NK-92 (cell line): ENCODE data around the gene RSRC1.
"Not testable (repeated sequence)": the region's sequence is repeated elsewhere in the genome, so short reads cannot be mapped to it uniquely, and the experiment has no call there.

Experiments
- DNase-seq: peaks from one replicate; lab custom pipeline; 2025; ENCODE audit not compliant: unreplicated experiment; lab: John Stamatoyannopoulos, UW

RSRC1 gene

DNA sequence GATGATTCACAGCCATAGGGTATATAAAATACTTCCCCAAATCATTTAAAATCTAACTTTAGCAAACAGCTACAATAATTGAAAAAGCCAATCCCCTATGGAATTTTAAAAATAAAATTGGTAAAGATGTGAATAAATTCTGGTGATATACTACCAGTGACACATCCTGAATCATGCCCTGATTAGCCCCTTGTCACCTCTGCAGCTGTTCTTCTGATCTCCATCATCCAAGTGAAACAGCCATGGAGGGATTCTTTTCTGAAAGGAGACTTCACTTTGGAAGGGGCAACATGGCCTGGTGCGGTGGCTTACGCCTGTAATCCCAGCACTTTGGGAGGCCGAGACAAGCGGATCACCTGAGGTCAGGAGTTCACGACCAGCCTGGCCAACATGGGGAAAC is 345.5 kb downstream of the RSRC1 start:
- no peak for DNase-seq

- no peak for DNase-seq
Measured at GRCh38 chr3:158456114-158456513, 346.2 kb downstream of the RSRC1 start.

GRCh38 chr3:158458464-158458863 is 348.6 kb downstream of the RSRC1 start:
- DNase-seq = no peak

GRCh38 chr3:158460926-158461325 is 351.0 kb downstream of the RSRC1 start:
- DNase-seq = no peak

DNA sequence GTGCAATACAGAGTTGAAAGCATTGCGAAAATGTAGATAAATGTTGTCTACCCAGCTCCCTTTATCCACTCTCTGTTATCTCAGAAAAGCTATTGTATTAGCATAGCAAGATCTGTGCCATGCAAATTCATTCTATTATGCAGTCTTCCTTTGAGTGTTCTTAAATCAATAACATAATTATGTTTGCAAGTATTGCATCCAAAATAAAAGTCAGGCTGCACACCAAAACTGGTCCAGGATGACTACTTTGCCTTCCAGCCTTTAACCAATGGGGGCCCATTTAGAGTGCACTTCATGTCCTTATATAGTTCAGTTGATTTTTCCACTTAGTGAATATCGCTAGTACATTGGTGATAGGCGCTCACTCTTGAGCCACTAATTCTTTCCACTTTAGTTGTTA is 353.7 kb downstream of the RSRC1 start:
- DNase-seq = no peak

GRCh38 chr3:158465074-158465473 is 355.2 kb downstream of the RSRC1 start:
- no peak for DNase-seq

DNA sequence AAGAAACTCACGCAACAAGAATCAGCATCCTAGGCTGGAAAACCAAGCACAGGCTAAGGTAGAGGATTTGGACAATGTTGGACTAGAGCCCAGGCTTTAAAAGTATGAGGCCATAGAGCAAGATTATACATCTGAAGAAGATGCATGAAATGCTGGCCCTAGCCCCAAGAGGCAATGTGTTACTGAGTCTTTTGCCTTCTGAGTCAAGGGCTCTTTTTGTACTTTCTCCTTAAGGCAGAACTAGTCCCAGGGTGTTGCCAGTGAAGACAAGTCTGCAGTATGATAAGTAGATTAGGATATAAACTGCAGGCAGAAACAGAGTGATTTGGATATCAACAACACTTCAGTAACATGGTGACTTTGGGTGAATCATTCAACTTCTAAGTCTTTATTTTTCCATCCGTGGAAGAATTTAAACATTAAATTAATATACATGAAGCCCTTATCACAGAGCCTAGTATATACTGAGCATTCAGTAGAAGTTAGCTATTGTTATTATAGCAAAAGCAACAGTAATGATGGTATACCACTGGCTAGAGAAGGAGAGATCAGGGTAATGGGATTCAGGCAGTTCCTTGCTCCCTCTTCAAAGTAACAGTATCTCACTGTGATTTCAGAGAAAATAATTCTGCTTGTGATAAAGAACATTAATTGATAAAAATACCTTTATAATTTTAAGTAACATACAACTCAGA is 361.2 kb downstream of the RSRC1 start:
- DNase-seq = no peak

DNA sequence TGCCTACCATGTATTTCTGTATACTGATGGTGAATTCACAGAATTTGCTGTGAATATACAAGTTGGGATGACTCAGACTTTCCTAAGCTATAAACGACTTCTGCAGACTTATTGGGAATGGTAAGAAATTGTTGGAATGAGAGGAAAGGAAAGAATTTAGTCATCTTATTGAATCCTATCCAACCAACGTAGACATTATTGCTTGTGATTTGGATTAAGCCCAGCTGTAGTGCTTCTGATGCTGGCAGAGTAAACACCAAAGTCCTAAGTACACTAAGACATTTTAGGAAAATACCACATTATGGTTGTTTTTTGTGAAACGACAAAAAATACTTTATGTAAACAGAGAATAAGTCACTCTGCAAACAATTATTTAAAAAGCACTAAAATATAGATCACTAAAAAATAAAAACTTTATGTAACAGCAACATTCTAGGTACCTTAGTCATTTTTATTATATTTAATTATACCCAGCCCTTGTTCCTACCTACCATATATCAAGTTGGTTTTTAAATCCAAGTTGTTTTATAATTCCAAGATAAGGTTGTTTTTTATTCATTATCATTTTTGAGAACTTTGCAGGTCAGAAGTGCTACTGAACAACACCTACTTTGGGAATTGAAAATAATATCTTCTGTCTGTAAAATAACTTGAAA is 361.9 kb downstream of the RSRC1 start:
- DNase-seq = no peak

- DNase-seq = no peak
Measured at GRCh38 chr3:158479051-158479450, 369.2 kb downstream of the RSRC1 start.

- no peak for DNase-seq
Measured at GRCh38 chr3:158483701-158484235, 373.9 kb downstream of the RSRC1 start.

GRCh38 chr3:158486200-158486599 is 376.3 kb downstream of the RSRC1 start:
- no peak for DNase-seq

GRCh38 chr3:158488670-158489069 is 378.8 kb downstream of the RSRC1 start:
- no peak for DNase-seq

GRCh38 chr3:158489181-158489580 is 379.3 kb downstream of the RSRC1 start:
- DNase-seq = no peak

DNA sequence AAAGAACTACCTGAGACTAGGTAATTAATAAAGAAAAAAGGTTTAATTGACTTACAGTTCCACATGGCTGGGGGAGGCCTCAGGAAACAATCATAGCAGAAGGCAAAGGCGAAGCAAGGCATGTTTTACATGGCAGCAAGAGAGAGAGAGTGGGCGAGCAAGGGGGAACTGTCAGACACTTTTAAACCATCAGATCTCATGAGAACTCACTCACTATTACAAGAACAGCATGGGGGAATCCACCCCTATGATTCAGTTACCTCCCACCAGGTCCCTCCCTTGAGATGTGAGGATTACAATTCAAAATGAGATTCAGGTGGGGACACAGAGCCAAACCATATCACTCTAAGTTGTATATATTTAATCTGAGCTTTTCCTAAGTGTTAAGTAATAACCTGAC is 382.1 kb downstream of the RSRC1 start:
- no peak for DNase-seq

- no peak for DNase-seq
Measured at GRCh38 chr3:158492685-158493084, 382.8 kb downstream of the RSRC1 start.

DNA sequence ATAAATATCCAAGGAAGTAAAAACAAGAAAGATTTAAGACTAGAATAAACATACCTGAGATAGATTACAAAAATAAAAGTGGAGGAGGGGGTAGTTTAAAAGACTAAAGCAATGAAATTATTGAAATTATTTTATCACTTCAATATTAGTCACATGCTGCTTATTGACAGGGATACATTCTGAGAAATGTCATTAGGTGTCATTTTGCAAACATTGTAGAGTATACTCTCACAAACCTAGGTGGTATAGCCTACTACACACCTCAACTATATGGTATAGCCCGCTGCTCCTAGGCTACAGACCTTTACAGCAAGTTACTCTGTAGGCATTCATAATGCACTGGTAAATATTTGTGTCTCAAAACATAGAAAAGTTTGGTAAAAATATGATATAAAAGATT is 384.0 kb downstream of the RSRC1 start:
- DNase-seq = no peak

GRCh38 chr3:158494673-158495072 is 384.8 kb downstream of the RSRC1 start:
- DNase-seq = no peak

DNA sequence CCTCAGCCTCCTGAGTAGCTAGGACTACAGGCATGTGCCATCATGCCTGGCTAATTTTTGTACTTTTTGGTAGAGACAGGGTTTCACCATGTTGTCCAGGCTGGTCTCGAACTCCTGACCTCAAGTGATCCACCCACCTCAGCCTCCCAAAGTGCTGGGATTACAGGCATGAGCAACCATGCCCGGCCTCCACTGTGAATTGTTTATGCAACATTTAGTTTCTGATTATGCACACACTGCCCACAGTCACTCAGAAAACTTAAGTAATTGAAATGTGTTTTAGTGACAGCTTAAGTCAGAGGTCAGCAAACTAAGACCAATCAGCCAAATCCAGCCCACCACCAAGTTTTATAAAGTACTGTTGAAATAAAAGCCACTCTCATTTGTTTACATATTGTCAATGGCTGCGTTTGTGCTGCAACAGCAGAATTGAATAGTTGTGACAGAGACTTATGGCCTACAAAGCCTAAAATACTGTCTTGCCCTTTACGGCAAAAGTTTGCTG is 385.6 kb downstream of the RSRC1 start:
- not testable (repeated sequence) for DNase-seq

DNA sequence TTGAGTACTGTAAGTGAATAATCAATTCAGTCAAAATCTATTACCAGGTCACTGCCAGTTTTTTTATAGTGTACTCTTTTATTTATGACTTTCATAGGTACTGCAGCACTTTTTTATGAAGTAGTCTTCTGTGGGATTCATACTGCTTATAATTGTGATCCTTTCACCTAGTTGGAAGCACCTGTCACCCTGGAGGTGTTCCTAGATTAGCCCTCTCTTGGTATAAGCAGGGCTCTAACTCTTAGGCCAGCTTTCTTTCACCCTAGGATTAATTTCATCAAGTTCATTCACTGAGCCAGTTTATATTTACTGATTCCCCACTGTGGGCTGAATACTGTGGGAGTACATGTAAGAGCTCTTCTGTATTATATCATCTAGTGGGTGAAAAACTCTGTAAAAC is 395.2 kb downstream of the RSRC1 start:
- no peak for DNase-seq

DNA sequence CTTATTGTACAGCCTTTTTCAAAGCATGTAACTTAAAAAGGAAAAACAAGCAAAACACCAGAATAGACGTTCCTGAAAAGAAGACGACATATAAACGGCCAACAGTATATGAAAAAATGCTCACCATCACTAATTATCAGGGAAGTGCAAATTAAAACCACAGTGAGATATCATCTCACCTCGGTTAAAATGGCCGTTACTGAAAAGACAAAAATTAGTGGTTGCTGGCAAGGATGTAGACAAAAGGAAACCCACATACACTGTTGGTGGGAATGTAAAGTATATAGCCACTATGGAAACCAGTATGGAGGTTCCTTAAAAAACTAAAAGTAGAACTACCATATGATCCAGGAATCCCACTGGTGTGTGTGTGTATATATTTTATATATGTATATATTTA is 396.6 kb downstream of the RSRC1 start:
- no peak for DNase-seq

- DNase-seq = no peak
Measured at GRCh38 chr3:158508481-158508880, 398.6 kb downstream of the RSRC1 start.

DNA sequence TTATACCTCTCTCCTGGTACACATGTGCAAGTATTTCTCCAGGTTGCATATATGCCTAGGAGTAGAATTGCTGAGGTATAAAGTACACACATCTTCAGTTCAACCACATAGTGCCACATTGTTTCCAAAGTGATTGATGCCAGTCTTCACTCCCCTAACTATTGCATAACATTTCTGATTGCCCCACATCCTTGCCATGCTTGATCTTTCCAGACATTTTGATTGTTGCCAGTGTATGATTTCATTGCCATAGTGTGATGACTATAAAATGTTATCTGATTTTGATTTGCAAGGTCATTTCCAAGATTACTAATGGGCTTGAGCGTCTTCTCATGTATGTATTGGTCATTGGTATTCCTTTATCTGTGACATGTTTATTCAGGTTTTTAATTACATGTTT is 400.0 kb downstream of the RSRC1 start:
- DNase-seq = no peak
